Activated CD8-positive, alpha-beta memory T cell treated with anti-CD3 and anti-CD28 coated beads, Interleukin-2, amount 50 U/mL, for 24 hours (primary cell): ENCODE data around the gene RPS19BP1.

Experiments used
- DNase-seq: peaks from one replicate; pipeline ENCODE4 v3.0.0-alpha.2; 2020; ENCODE audit errors: extremely low read depth

RPS19BP1 gene

GRCh38 chr22:39559456-39560105, 27.0 kb upstream of the RPS19BP1 start:
- no peak for DNase-seq

DNA sequence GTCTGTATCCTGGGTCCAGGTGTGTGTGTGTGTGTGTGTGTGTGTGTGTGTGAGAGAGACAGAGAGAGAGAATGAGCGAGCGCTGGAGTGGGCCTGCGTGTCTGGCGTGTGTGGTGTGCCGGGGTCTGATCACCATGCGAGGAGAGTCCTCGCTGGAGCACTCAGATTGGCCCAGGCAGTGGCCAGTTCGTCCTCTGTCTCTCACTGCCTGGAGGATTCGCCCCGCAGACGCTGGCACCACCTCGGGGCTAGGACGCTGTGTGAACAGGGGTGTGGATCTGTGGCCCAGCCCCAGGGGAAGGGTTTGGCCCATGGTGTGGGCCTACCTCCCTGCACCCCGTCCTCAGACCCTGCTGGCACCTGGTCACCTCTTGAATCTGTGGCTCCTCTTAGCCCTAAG, 26.4 kb upstream of the RPS19BP1 start:
- no peak for DNase-seq

- DNase-seq = no peak
Measured at GRCh38 chr22:39558254-39558727, 25.7 kb upstream of the RPS19BP1 start.

DNA sequence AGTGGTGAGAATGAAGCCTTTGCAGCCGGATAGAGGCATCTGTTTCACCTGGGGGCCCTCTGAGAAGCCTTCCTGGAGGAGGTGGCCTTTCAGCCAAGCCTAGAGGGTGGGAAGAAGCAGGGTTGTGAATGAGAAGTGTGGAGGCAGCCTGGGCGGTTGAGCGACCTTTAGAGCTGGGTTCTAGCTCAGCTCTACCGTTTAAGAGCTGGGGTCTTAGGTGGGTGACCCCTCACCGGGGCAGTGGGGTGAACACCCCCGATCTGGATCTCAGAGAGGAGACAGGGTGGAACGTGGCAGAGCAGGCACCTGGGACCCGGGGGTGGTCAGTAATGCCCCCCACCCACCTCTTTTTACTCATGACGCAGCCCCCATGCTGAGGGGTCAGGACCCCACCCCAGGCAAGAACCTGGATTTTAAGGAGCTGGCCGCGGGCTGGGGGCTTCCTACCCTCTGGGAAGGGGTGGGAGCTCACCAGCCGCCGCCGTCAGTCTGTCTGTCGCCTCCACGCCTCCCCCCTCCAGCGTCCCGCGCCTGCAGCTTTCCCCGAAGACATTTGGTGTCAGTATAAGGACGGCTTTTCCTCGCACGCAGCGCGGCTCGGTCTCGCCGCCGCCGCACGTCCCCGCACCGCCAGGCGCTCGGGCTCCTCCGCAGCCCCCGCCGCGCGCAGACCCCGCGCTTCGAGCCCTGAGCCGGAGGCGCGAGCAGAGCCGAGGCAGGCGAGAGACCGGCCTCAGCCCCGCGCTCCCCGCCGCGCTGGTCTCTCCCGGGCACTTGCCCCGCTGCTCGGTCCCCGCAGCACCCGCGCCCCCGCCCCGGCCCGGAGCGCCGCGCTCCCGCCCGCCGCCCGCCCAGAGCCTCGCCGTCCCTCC, 24.7 kb upstream of the RPS19BP1 start:
- no peak for DNase-seq

GRCh38 chr22:39554151-39554550, 21.6 kb upstream of the RPS19BP1 start:
- DNase-seq = no peak

GRCh38 chr22:39553429-39553828, 20.9 kb upstream of the RPS19BP1 start:
- DNase-seq = no peak

GRCh38 chr22:39547587-39547947, 15.0 kb upstream of the RPS19BP1 start:
- DNase-seq = no peak

DNA sequence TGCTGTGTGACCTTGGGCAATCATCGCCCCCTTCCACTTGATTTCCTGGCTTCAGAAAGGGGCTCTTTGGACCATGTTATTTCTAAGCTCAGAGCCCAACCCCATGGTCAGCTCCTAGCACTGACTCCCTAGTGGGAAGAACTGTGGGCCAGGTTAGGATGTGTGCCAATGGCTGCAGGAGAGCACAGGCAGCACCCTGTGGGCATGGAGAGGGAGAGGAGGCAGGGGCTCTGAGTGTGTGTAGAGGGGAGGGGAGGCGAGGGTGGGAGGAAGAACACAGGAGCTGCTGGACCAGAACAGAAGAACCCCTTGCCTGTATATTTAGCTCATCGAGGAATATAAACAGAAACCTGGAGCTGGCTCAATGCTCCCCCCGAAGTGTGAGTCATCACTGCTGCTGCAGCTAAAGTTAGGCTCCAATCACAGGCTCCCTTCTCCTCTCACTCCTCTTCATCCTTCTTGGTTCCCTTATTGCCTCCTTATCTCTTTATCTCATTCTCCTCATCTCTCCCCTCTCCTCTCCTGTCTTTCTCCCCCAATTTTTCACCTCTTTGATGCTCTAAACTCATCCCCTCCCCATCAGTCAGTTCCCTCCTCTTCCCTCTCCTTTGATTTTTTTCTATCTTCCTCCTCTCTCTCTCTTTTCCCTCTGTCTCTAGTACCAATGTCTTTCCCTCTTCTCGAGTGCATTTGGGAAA, 14.5 kb upstream of the RPS19BP1 start:
- DNase-seq = no peak

DNA sequence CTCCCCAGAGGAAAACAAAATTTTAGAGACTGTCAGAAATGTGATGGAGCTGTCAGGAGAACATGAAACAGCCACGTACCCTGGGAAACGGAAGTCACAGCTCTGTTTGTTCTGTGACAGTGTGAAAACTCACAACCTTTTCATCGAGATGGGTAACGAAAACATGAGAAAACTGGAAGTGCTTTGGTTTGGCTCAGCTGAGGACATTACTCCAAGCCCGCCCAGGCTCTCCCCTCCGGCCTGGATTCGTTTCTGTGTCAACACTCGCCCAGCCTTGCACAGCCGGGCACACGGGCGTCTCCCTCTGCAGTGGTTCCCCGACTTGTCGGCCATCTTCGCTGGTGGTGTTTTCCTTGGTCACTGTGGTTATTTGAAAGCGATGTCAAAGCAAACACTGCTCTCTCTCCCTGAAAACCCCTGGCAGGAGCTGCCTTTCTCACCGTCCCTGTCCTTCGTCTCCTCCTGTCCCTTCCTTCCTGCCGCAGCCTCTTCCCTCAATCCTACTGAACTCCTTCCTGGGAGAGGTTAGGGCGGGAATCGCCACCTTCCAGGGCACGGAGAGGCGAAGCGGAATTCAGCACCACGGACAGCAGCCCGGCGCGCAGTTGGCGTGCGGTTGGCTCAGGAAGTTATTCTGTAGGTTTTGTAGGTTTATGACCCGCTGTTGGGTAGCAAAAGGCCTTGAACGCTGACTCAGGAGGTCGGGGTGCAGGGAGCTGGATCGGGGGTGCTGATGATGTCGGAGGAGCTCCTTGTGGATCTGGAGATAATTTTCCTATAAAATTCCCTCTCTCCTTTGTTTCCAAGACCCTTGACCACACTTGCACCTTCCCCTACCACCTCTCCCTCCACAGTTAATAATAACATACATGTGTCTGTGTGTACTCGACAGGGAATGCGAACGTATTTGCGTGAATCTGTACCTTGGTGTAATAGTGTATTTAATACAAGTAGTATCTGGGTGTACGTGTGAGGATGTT, 13.1 kb upstream of the RPS19BP1 start:
- no peak for DNase-seq

- no peak for DNase-seq
Measured at GRCh38 chr22:39543095-39543494, 10.5 kb upstream of the RPS19BP1 start.

- DNase-seq = no peak
Measured at GRCh38 chr22:39537975-39538374, 5.4 kb upstream of the RPS19BP1 start.

DNA sequence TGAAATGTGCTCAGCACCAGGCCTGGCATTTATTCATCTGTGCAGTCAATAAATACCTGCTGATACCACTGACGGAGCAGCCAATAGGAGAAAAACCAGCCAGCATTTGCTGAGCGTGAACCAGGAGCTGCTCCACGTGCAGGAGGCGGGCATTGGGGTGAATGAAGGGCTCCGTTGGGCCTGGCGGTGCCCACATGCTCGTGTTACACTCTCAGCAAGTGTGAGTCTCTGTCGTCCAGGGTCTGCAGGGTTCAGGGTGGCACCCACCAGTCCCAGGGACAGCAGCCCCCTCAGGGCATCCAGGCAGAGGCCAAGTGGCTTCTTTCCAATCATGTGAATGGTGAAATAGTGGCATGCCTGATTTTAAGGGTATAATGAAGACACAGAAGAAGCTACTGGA, 4.2 kb upstream of the RPS19BP1 start:
- DNase-seq = no peak

DNA sequence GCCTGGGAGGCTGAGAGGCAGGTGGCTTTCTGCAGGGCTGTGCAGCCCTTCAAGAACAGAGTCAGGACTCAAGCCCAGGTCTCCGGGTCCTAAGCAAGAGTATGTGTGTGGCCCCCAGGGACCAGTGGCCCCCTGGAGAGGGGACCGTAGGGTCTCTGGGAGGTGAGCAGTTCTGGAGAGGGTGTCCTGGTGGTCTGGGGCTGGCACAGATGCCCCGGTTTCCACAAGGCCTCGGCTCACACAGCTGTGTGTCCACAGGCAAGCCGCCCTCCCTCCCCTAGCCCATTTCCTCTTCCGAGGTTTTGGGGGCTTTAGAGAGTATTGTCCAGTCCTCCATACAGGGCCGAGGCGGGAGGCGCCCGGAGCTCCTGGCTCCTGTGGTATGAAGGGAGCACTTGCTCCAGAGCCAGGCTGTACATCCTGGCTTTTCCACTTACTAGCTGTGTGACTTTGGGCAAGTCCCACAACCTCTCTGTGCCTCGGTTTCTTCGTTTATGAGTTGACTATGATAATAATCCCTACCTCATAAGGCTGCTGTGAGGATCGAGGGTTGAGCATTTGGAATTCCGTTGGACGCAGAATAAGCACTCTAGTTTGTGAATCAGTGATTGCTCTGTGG, 3.4 kb upstream of the RPS19BP1 start:
- no peak for DNase-seq

- no peak for DNase-seq
Measured at GRCh38 chr22:39535357-39535725, 2.8 kb upstream of the RPS19BP1 start.

DNA sequence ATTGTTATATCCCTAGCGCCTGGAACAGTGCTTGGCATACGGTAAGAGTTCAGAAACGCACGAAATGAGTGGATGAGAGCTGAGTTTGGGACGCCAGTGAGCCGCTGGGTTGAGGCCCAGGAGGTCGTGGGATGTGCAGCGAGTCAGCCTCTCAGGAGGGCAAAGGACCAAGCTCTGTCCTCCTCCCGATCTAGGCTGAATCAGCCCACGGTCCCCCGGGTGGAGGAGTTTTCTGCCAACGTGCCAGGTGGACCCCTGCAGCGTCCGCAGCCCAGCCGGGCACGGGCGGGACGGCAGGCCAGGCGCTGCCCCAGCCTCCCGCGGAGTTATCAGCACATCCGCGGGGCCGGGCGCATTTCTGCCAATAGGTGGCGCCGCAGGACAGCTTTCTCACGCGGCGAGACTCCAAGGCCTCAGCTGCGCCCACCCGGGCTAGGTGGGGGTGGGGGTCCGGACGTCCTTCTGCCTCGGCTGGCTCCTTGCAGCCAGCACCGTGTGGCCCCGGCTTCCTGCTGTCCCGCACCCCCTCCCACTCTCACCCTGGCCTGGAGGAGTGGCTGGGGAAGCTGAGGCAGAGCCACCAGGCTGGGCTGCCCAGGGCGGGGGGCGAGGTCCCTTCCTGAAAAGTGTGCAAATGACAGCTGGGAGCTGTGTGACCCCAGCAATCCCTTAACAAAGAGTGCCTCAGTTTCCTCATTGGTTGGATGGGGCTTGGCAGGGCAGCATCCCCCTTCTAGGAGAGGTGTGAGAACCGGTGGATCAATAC, 2.2 kb upstream of the RPS19BP1 start:
- peak; percentile 69 for DNase-seq

DNA sequence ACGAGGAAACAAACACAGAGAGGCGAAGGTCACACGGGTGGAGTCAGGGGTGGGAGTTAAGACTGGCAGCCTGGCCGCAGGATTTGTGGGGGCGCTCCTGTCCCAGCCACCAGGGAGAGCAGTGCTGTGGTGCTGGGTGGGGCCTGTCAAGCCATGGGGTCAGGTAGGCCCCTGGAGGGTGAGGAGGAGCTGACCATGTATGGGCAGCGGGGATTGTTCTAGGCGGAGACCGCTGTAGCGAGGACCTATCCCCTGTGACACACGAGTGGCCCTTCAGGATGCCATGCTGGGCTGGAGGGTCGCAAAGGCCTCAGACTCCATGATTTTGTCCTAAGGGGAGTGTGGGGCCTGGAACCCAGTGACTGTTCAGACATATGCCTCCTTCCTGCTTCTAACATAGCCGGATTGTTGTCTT, 1.6 kb upstream of the RPS19BP1 start:
- no peak for DNase-seq

DNA sequence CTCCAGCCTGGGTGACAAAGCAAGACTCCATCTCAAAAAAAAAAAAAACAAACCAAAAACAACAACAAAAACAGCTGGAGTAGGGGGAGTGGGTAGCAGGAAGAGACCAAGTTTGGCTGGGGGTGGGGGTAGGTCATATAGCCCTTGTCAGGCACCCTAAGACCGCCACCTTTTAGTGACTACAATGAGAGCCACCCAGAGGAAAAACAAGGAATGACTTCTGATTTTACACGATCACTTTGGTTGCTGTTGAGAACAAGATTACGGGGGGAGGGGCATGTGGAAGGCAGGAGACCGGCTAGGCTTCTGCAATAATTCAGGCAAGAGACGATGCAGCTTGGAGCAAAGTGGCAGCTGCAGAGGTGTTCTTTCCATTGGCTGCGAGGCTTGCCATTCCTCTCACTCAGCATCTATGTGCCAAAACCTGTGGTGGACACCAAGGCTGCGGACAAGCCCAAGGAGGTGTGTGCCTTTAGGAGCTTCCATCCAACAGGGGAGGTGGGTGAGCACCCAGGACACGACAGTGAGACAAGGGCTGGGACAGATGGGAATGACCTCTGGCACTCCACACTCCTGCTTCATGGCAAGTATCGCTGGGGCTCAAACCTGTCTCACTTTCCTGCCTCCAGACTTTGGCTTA, 1.7 kb downstream of the RPS19BP1 start:
- DNase-seq = no peak

- no peak for DNase-seq
Measured at GRCh38 chr22:39530116-39530515, 2.4 kb downstream of the RPS19BP1 start.

DNA sequence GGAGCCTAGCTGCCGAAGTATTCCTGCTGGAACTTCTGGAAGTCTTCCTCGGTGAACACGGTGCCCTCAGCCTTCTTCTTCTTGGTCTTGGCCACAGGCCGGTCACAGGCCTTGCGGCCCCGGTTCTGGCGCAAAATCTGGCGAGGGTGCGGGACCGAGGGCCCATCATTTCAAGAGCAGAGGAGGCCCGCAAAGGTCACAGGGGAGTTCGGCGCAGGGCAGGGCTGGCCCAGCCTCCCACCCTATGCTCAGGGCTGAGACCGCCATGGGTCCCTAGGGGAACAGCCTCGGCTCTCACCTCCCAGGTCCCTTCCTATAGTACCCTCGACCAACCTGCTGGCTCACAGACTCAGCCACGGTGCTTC, 3.1 kb downstream of the RPS19BP1 start:
- no peak for DNase-seq
